ENCODE measurements around the gene PARD3.

Gene PARD3

DNA sequence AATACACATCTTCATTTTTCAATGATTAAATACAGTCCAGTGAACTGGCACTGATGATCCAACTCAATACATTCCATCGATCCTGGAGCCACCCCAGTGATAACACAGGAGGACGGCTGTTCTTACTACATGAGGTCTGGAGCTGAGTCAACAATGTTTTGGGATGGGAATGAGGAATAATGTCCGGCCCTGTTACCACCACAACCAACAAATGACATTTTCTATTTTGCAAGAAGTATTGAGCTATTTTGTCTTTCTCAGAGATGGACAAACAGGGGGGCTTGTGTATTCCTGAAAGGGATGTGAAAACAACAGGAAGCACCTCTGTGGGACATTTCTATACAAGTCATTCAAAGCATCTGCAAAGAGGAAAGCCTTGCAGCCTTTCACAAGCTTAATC lies 249.2 kb downstream of the PARD3 start:
- no peak for DNase-seq

DNA sequence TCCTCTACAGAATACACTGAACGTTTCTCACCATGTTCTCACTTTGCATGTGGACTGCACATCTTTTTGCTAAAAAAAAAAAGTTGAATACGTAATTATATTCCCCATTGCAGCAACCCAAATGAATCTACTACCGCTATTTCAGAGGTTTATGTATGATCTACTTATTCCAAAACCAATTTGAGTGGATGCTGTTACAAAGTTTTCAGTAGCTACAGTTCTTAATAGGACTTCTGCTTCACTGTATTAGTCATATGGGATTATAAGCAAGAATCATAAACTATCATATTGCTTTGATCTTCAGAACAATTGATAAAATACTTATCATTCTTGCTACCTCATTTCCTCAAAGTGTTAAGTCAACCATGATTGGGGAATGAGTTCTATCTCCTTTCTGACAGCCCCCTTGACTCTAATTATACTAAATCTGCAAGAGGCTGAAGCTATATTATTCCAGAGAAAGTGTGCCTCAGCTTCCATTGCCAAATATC lies 257.0 kb downstream of the PARD3 start:
- DNase-seq = no peak

DNA sequence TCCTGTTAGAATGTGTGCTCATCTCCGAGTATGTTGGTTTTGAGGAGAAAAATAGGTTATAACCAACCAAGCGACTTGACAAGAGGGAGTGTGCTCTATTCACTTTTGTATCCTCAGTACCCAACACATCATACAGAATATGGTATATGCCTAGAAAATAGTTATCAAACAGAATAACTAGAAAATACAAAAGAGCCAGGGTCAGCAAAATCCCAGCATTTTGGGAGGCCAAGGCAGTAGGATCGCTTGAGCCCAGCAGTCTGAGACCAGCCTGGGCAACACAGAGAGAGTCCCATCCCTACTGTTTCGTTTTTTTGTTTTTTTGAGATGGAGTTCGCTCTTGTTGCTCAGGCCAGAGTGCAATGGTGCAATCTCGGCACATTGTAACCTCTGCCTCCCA lies 257.9 kb downstream of the PARD3 start:
- no peak for DNase-seq

DNA sequence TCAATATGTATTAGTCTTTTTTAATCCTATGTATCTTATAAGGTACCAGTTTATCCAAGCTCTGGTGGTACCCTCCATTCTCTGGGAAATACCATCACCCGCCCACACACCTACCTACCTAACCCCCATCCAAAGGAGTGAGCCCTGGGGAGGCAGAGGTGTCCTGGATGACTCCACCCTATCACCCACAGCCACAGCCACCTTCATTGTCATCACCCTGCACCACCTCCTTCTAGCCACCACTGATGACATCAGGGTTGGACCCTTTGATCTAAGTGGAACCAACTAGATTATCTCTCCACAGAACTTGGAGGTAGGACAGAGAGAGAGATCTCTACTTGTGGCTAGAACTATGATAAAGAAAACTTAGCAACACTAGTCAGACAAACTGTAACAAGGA lies 259.4 kb downstream of the PARD3 start:
- DNase-seq = no peak

DNA sequence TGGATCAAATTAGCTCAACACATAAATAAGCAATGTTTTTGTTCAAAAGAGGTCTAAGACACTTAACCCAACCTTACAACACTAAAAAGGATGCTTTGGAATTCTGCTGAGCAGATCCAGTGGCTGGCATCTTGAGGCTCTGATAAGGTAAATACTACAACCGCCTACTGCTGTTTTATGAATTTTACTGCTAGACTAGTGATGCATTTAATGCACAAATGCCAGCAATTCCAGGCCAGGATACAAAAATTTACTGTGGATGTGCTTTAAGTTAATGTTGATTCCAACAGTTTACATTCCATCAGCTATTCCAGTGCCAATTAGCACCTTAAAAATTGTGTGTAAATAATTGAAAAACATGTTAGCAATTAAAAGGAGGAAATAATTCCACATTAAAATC lies 261.3 kb downstream of the PARD3 start:
- no peak for DNase-seq

DNA sequence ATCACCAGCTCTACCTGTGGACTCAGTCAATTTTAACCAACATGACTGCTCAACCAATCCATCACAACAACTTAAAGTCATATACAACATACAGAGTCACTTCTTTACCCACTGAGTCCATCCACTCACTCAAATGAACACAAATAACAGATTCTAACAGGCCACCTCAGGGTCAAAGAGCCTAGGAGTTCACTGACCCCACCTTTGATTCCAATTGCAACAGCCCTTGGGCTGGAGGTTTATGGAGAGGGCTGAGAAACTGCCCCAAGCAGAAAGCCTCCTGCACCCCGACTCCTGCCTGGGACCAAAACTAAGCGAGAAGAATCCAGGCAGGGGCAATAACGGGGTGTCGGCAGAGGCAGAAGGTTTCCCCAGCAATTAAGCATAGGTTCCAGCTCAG lies 263.8 kb downstream of the PARD3 start:
- no peak for DNase-seq

DNA sequence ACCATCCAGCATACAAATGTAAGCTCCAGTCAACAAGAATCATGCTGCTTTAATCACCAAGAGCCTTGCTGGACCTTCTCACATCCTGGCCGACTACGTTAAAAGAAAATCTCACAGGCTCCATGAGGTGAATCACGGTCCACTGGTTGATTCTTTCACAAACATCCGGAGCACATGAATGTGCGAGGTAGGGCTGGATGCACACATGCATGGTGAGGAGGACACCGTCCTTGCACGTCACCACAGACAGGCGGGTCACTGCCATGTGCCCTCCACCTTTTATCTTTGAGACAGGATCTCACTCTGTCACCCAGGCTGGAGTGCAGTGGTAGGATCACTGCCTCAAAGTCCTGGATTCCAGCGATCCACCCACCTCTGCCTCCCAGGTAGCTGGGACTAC lies 265.1 kb downstream of the PARD3 start:
- no peak for DNase-seq

DNA sequence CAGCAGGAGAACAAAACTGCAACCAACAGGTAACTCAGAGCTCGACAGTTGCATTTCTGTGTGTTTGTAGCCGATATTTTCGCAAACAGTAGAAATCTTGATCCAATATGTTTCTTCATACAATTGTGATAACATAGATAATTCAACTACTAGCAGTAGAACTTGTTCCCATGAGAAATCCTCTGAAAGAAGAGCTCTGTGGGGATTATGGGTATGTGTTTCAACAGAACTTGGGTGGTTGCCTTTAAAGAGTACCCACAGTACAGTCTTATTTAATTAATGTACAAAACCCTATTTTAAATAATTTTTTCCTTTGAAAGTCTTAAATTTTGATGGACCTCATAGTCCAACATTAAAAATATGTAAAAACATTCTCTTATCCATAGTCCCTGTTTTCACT lies 266.1 kb downstream of the PARD3 start:
- DNase-seq = no peak

DNA sequence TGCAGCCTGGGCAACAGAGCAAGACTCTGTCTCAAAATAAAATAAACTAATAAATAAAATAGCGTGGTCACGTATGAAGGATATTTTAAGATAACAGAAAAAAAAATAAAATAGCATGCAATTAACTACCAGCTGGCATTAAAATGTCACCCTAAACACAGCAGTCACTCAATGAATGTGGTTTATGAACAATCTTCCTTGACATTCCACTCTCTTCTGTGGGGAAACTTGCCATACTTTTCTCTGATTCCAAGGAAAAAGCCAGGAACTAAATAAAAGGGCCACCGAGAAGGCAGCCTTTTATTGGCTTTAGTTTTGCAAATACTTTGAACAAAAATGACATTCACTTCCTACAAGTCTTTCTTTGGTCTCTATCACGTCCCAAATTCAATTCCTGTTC lies 266.6 kb downstream of the PARD3 start:
- no peak for DNase-seq

DNA sequence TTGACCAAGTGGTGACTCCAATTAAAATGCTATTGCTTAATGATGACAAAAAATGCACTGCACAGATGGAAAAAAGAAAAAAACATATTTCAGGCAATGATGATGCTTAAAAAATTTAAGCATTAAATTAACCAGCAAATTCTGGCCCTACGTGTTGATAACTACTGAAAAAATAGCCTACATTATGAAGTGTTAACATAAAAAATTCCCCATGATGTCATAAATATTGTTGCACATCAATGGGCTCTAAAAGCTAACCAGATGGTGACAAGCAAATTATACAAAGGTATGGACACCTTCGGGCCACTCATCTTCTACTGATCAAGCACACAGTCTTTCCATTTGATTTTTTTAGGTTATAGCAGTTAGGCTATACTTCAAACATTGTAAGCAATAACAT lies 267.4 kb downstream of the PARD3 start:
- DNase-seq = no peak

DNA sequence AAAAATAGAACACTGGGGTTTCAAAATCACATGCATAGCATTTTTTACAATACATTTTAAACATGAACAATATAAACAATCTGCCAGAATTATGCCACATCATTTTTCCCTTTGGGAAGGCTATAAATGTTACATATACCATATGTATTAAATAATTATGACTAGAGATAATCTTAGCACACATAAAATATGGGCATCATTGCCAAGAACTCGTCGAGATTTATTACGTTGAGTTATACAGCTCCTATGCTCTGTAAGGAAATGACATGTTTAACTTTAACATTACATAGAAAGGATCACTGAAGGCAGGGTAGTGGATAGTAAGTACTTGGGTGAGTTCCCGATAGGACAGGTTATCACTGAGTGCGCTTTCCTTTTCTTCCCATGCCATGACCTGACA lies 267.8 kb downstream of the PARD3 start:
- no peak for DNase-seq

DNA sequence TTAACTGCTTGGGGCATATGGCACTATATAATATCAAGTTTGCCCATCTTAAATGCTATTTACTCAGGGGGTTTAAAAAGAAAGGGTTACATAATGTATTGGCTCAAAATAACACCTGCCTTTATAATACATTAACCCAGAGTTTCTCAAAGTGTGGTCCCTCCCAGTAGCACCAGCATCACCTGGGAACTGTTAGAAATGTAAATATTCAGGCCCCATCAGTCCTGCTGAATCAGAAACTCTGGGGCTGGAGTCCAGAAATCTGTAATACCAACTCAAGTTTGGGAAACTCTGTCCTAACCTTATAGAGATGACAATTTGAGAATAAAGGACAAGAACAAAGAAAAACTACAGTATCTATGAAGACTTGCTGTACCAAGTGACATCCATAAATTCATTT lies 270.7 kb downstream of the PARD3 start:
- DNase-seq = no peak

DNA sequence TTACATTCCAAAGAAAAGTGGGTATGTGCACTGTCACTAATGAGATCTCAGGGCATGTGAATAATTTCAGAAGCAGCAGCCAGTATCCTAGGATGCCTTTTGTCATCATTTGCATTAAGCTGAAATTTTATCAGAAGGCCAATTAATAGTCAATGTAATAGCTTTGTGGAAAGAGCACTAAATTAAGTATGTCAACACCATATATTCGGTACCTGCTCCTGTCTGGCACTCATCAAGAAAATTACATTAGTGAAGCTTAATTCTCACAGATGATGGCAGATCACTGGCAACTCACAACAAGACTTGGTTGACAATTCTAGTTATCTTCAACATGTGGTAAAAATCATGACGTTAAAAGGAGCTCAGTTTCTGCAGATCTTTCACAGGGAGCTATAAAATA lies 271.4 kb downstream of the PARD3 start:
- no peak for DNase-seq

DNA sequence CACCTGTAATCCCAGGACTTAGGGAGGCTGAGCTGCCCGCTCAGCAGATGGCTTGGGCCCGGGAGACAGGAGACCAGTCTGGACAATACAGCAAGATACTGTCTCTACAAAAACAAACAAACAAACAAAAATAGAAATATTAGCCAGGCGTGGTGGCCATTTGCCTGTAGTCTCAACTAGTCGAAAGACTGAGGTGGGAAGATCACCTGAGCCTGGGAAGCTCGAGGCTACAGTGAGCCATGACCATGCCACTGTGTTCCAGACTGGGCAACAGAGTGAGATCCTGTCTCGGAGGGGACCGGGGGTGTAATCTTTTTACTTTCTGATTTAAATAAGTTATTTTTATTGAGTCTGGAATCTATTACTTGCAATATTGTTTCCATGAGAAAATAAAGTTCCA lies 274.6 kb downstream of the PARD3 start:
- DNase-seq = no peak

DNA sequence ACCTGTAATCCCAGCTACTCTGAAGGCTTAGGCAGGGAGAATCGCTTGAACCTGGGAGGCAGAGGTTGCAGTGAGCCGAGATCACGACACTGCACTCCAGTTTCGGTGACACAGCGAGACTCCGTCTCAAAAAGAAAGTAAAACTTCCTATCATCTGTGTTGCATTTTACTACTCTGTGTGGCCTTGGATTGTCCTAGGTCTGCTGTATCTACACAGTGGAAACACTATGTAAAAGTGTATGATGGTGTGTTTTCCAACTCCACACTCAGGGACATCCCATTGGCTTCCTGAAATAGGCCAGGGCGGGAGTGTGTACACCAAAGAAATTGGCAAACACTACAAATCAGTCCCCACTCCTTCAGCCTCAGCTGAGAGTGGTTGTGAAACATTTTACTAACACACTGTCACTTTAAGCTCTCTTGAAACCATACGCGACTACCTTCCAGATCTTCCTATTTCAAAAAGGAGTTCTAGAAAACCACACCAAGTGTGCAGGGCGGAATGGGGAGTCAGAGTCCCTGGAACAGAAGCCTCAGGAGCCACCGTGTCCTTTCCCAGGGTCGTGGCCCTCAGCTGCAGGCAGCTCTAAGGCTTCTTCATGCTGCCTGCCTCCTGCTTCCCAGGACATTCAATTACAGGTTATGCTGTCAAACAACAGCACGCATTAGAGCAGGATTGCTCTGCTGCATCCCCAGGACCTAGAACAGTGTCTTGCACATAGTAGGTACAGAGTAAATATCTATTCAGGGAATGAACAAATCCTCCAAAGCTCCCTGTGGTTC lies 275.4 kb downstream of the PARD3 start:
- no peak for DNase-seq

DNA sequence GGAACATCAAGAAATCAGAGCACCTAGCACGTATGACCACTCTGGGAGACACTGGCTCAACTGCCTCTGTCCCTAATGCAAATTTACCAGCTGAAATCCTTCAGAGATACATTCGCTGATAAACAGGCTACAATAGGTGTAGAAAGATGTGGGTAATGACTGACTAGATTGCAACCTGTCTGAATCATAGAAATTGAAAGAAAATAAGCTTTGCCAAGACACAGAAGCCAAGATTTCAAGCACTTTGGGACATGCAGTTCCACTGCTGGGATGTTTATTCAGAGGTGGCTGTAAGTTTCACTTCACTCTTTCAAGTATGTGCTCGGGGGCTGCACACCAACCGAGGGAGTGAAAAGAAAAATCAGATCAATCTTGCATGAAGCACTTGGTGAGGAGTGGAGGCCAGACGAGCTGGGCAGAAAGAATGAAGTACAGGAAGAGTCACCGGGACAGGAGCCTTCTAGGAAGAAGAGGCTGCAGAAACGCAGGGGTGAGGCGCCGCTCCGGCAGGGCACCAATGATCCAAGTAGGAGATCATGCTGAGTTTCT lies 276.7 kb downstream of the PARD3 start:
- DNase-seq = no peak

DNA sequence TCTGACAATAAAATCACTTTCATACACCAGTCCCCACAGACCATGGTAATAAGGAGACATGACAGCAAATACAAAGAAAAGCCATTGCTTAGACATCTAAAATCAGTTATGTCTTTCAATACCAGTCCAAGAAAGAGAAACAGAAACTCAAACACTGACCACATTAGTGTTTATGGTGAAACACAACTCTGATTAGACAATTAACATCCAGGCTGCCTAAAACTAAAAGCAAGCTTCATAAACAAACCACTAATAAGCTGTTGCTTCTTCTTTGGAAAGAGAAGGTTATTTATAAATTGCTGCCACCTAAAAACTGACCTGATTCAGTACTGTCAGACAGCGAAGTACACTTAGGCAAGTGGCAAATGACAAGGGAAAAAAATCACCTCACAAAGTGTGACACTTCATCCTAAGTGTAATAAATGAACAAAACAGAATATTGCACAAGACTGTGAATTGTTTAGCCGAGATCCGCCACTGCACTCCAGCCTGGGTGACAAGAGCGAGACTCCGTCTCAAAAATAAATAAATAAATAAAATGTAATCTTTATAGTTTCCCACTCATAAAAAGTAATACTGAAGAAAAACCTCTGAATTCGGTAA lies 277.4 kb downstream of the PARD3 start:
- no peak for DNase-seq

DNA sequence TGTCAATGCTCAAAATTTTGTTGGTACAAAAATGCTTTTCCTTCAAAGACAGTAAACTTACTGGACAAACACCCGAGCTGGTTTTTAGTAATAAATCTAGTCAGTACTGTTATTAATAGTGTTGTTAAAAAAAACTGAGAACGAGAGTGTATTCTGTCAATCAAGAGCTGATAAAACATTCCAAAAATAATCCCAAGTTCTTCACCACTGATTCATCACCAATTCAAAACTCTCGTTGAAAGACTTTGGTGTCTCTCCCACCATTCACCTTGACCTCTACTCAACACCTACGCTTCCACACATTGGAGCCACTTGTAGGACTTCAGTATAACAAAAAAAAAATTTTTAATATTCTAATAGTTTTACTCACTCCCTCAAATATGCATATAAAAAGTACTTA lies 279.2 kb downstream of the PARD3 start:
- no peak for DNase-seq

DNA sequence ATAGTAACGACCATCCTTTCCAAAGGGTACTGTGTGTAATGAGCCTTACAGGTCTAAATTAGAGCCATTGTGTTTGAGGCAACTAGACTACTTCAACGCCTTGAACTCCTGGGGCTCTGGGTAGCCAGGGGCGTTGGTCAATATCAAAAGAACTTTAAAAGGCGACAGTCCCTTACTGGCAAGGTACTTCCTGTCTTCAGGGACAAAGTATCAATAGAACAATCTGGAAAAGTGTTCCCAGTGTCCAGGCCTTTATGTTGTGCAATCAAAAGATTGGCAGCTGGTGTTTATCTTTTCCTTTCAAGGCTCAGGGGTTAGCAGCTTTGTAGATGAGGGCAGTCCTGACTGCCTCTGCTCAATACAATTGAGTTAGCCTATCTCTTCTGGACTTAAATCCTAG lies 284.3 kb downstream of the PARD3 start:
- no peak for DNase-seq

DNA sequence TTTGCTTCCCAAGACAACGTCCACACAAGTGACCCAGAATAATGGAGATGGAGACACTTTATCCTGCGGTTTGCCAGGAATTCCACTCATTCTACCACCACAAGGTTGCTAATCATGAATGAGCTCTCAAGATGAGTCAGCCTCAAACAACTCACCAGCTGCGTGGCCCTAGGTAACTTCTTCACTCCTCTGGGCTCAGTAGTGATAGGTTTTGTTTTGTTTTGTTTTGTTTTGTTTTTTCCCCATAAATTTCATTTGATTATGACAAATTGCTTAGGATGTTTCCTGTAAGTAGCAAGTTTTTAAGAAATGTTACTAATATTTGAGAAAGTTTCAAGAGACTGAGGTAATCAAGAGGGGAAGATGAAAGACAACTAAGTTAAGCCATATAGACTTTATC lies 286.8 kb downstream of the PARD3 start:
- peak; percentile 10 for DNase-seq

DNA sequence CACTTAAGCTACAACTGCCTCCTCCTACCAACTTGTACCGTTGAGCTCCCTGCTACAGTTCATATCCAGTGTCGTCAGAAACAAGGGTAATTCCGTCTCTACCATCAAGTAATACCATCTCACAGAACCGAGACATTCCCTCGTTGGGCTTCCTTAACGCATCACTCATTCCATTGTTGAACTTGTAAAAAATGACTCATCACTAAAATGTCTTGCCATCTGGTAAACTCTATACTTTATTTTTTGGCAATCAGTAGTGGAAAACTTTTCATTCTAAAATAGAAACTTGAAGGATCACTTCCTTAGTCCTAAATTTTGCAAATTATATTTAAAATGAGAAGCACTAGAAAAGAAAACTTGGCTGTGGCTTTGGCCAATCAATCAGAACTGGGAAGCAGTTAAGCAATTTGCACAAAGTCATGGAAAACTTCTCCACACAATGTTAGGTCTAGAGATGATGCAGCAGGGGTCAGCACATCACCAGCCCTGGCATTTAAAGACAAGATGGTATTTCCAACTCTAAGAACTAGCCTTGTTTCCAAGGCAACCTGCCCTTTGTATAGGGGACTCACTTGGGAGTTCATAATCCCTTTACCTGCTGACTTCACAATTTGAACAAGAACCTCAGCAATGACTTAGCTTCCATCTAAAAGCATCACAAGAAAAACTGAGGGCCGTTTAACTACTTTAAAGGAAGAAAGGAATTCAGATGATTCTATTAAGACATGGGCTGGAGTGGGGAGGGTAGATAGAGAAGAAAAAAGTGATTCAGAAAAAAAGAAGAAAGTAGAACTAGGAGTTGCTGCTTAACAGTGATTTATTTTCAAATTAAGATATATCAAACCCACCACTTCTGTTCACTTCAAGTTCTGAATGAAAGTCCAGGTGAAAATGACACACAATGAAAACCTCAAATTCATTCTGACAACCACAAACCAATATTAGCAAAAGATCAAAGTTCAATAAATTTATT lies 288.1 kb downstream of the PARD3 start:
- DNase-seq = no peak

DNA sequence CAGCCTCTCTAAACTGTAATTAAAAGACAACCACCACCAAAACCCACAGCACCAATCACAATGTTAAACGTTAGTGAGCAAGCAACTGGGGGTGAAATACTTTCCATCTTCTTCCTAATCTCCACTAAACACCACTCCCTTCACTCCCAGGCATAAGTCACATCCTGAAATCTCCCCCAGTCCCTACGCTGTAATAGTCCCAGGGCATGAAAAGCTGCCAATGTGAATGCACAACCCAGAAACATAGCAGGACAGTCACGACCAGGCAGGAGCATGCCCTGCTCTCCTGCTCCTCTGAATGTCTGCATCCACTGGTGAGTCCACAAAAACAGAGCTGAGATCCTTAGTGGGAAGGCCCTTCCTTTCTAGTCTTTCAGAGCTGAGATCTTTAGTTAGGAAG lies 288.9 kb downstream of the PARD3 start:
- DNase-seq = no peak

DNA sequence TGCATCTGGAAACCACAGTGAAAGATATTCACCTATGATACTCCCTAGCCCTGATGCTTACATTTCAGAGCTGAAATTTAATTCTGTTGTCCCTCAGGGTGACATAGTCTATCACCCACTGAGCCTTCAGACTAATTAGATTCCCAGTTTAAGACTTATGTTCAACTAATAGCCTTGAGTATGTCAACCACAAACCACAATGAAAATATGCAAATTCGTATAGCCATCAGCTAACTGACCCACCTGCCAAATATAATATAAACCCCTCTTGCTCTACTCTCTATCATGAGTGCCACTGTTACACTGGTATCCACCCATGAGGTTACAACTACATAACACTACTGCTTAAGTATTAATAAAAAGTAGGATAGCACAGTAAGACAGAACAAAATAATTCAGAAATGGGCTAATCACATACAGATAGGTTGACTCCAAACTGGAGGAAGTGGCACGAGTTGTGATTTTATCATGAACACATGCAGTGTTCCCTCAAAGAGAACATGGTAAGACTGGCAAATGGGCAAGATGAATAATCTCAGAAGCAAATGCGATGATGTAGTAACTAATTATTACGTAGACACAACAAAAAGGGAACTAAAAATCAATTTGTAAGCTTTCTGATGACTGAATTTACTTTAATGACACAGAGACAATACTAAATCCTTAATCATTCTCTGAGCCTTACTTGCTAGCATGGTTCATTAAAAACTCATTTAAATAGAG lies 290.6 kb downstream of the PARD3 start:
- no peak for DNase-seq
